Measurements from ENCODE around the gene NLRP9.
A peak's percentile ranks its signal among the peaks of the same experiment; 100 is the strongest.

Gene NLRP9

GRCh38 chr19:55673465-55673864 is 64.7 kb downstream of the NLRP9 start:
- DNase-seq (ENCODE audit: low spot score): no peak

- DNase-seq (ENCODE audit: low spot score): no peak
These were observed 65.8 kb downstream of the NLRP9 start for GRCh38 chr19:55672418-55672817.

DNA sequence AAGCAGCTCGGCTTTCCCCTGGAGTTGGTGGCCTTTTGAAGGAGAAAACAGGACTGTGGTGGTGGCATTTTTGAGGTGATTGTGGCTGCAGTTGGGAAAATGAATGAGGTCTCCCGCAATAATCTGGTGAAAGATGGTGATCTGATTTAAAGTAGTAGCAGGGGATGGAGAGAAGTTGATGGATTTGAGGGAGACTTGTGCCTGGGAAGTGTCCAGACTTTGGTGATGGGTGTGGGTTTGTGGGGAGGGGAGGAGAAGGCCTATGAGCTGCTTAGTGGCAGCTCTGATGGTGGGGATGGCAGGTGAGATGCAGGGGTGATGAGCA is 67.2 kb downstream of the NLRP9 start:
- DNase-seq (ENCODE audit: low spot score): no peak

GRCh38 chr19:55670280-55671053 is 67.7 kb downstream of the NLRP9 start:
- DNase-seq (ENCODE audit: low spot score): no peak

DNA sequence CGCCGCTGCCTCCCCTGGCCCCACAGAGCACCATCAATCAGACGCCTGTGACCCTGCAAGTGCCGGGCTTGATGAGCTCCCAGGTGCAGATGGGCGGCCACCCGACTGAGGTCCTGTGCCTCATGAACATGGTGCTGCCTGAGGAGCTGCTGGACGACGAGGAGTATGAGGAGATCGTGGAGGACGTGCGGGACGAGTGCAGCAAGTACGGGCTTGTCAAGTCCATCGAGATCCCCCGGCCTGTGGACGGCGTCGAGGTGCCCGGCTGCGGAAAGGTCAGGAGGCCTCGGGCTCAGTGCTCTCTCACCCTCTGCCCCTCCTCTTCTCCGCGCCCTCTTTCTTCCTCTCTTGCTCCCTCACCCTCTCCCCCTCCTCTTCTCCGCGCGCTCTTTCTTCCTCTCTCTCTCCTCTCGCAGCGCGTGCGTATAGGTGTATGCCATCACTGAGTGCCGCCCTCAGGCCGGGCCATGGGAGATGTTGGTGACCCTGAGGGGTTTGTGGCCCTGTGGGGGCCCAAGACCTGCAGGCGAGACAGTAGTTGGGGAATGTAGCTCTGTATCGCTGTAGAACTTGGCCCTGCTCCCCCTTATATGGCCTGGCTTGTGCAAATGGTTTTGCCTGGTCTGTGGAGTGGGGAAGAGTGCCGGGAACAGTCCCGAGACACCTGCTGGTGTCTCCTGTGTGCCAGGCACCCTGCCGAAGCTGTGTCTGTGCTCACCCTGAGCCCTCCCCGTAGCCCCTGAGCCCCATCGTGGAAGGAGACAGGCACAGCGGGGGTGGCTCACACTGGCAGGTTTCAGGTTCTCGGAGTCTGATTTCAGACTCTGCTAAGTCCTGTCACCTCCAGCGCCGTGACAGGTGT is 68.6 kb downstream of the NLRP9 start:
- no peak for DNase-seq (ENCODE audit: low spot score)

DNA sequence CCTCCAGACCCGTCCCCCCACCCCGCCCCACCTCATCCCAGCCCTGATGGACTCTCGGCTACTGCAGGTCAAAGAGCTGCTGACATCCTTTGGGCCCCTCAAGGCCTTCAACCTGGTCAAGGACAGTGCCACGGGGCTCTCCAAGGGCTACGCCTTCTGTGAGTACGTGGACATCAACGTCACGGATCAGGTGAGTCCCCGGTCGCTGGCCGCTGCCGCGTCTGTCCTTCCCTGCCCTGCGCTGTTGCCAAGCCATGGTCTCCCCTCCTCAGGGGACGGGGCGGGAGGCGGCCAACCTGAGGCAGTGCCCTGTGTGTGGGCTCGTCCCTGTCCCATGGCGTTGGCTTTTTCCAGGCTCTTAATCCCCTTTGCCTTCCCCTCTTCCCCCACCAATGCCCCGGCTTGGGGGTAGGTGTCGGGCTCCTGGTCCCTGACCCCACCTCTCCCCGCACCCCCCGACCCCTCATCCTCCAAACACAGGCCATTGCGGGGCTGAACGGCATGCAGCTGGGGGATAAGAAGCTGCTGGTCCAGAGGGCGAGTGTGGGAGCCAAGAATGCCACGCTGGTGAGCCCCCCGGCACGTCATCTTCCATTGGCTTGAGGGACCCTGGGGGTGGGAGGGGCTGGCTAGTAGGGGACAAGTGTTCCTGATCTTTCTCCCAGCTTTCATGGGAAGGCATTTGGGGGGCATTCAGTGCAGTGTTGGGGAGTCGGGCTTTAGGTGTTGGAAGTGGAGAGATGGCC is 69.4 kb downstream of the NLRP9 start:
- DNase-seq (ENCODE audit: low spot score): no peak

DNA sequence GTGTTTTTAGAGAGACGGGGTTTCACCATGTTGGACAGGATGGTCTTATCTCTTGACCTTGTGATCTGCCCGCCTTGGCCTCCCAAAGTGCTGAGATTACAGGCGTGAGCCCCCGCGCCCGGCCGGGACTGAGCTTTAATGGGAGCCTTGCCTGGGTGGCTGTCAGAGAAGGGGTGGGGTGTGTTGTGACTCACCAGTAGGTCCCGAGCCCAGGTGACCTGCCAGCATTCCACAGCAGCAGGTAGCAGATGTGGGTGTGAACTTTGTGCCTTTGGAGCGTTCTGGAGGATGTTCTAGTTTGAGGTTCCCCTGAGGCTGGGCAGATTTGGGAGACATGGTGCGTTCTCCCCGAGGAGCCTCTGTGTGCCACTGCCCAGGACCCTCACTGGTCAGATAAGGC is 70.2 kb downstream of the NLRP9 start:
- peak; percentile 75 for DNase-seq (ENCODE audit: low spot score)

GRCh38 chr19:55667511-55667910 is 70.7 kb downstream of the NLRP9 start:
- DNase-seq (ENCODE audit: low spot score): no peak

GRCh38 chr19:55667006-55667381 is 71.2 kb downstream of the NLRP9 start:
- DNase-seq (ENCODE audit: low spot score): no peak

- no peak for DNase-seq (ENCODE audit: low spot score)
These were observed 71.7 kb downstream of the NLRP9 start for GRCh38 chr19:55666343-55667005.

- DNase-seq (ENCODE audit: low spot score): no peak
These were observed 74.2 kb downstream of the NLRP9 start for GRCh38 chr19:55663846-55664536.

- no peak for DNase-seq (ENCODE audit: low spot score)
These were observed 76.4 kb downstream of the NLRP9 start for GRCh38 chr19:55661826-55662225.

- no peak for DNase-seq (ENCODE audit: low spot score)
These were observed 77.2 kb downstream of the NLRP9 start for GRCh38 chr19:55660991-55661390.

- DNase-seq (ENCODE audit: low spot score): no peak
These were observed 77.8 kb downstream of the NLRP9 start for GRCh38 chr19:55660404-55660803.

DNA sequence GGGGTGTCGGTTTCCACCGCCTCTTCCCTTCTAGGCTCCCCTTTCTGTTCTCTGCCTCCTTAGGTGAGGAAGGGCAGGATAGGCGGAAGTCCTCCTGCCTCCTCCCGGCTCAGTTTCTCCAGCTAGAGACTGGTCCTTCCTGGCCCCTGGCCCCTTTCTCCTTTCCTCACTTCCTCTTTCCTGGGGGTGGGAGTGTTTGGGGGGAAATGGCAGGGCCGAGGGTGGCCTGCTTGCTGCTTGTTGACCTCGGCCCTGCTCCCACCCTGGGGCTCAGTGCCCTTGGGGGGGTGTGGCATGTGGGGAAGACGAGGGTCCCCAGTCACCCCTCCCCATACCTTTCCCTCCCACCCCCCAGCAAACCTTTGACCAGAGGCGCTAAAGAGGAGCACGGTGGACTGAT is 78.4 kb downstream of the NLRP9 start:
- DNase-seq (ENCODE audit: low spot score): no peak

- DNase-seq (ENCODE audit: low spot score): no peak
These were observed 79.2 kb downstream of the NLRP9 start for GRCh38 chr19:55658846-55659459.

Data from SW480 (cell line).